Fibroblast of mammary gland (primary cell): ENCODE results near the gene ZBTB7C.

ENCODE experiments used
- DNase-seq: peaks from one replicate; pipeline ENCODE4 v3.0.0-alpha.2; 2010; ENCODE audit warnings: low read depth
- H3K4me3 ChIP-seq: 2 replicates; pipeline ENCODE4 v1.5.1; 2011; ENCODE audit warnings: low read depth, mild to moderate bottlenecking, low read length, moderate library complexity; ENCODE audit not compliant: control insufficient read depth
- TF ChIP-seq, protein P1 (sequence below): conservative IDR thresholded peaks from 2 replicates; pipeline ENCODE4 v1.5.1; 2011; ENCODE audit warnings: low read depth, low read length, inconsistent platforms; ENCODE audit not compliant: control insufficient read depth, insufficient read depth

ZBTB7C gene

DNA sequence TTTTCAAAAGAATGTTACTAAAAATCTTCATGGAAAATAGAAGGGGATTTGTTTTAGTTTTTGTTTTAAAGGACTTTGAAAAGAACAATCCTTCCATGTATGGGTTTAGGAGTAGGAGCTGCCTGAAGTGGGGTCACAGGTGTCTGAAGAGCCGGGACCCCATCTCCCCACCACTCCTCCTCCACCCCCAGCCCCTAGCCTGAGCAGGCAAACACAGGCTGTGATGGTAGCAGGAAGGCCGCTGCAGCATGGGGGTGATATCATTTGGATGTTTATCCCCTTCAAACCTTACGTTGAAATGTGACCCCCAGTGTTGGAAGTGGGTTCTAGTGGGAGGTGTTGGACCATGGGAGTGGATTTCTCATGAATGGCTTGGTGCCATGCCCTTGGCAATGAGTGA, 93.0 kb downstream of the ZBTB7C start:
- DNase-seq, result no peak
- TF ChIP-seq, protein P1, sequence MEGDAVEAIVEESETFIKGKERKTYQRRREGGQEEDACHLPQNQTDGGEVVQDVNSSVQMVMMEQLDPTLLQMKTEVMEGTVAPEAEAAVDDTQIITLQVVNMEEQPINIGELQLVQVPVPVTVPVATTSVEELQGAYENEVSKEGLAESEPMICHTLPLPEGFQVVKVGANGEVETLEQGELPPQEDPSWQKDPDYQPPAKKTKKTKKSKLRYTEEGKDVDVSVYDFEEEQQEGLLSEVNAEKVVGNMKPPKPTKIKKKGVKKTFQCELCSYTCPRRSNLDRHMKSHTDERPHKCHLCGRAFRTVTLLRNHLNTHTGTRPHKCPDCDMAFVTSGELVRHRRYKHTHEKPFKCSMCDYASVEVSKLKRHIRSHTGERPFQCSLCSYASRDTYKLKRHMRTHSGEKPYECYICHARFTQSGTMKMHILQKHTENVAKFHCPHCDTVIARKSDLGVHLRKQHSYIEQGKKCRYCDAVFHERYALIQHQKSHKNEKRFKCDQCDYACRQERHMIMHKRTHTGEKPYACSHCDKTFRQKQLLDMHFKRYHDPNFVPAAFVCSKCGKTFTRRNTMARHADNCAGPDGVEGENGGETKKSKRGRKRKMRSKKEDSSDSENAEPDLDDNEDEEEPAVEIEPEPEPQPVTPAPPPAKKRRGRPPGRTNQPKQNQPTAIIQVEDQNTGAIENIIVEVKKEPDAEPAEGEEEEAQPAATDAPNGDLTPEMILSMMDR, result no peak

DNA sequence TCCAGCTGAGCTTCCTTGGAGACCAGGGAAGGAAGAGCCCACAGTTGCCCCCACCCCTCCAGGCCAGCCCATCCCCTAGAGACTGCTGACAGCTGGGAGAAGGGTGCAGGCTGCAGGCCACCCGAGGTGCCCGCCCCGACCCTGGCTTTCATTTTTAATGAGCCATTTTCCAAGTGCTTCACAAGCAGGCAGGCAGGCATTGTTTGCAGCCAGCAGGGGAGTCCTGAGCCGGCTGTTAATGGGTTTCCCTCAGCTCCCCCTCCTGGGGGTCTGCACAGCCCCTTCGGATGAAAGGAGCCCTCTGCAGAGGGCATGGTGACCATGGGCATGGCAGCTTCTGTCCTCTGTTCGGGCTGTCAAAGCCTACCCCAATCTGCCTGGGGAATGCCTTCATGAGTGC, 94.5 kb downstream of the ZBTB7C start:
- TF ChIP-seq, protein P1, result no peak
- no peak overlapping the region for H3K4me3 ChIP-seq
- no peak for DNase-seq

More for the DNA sequence above, 93.0 kb downstream of the ZBTB7C start:
- no peak overlapping the region for H3K4me3 ChIP-seq

DNA sequence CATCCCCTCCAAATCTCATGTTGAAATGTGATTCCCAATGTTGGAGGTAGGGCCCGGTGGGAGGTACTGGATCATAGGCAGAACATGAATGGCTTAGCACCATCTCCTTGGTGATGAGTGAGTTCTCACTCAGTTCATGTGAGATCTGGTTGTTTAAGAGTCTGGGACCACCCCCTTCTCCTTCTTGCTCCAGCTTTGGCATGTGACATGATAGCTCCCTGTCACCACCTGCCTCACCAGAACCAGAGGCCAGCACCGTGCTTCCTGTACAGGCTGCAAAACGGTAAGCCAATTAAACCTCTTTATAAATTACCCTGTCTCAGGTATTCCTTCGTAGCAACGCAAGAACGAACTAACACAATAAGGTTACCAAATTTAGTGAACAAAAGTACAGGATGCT, 95.4 kb downstream of the ZBTB7C start:
- TF ChIP-seq, protein P1, result no peak
- no peak for DNase-seq
- no peak overlapping the region for H3K4me3 ChIP-seq

DNA sequence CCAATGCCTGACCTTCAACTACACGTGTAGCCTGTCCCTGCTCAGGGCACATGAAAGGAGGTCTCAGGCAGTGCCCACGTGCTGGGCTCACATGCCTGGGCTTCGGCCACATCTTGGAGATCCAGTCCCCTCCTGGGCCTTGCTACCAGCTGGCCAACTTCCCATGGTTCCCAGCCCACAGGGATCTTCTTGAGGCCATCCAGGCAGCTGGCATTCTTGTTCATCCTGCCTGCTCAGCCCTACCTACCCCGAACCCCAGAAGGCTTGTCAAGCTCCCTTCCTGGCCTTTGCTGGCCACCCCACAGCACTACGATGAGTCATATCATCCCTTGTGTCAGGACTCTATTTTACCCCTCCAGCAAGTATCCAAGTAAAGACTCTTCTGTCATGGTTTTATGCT, 97.1 kb downstream of the ZBTB7C start:
- TF ChIP-seq, protein P1, result no peak
- DNase-seq, result no peak
- H3K4me3 ChIP-seq, result no peak overlapping the region

DNA sequence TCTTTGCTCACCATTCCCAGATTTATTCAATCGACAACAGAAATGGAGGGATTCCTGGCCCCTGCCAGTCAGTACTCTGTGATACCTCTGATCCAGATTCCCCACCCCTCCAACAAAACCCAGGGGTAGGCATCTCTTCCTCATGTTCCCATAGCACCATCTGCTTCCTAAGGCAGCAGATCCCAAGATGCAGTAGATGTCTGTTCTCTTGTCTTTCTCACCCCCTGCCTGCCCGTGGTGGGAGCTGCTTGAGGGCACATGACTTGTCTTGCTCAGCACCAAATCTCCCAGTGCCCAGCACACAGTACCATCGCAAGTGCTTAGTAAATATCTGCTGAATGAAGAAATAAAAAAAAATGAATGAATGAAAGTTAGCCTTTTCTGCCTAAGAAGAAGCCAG, 98.2 kb downstream of the ZBTB7C start:
- TF ChIP-seq, protein P1, result no peak
- H3K4me3 ChIP-seq, result no peak overlapping the region

DNA sequence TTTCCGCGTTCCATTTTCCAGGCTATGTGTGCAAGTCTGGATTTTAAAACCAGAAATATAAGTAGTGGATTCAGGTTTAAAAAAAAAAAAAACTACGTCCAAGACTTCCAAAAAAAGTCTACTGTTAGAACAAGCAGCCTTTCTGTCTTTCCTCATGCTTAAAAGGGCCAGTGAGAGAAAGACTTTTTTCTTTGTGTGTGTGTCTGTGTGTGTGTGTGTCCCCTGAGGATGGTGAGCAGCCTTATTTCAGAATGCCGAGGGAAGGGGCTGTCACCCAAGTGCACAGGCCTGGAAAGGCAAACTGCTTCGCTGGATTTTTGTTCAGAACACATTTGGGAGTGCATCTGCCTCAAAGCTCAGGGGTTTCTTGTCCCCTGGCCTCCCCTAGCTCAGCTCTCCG, 98.8 kb downstream of the ZBTB7C start:
- TF ChIP-seq, protein P1, result no peak
- no peak for DNase-seq
- no peak overlapping the region for H3K4me3 ChIP-seq

More for the DNA sequence above, 98.2 kb downstream of the ZBTB7C start:
- no peak for DNase-seq
